GM12878 (cell line): Measurements from ENCODE around the gene CBARP. TPM values are rescaled to one million over a fixed set of nuclear protein-coding genes. Genes with fewer than 3 reads are reported as not detected.

ENCODE experiments used
- ATAC-seq: fragments of 200-7000 bp; cut with Tn5 transposase; 3 replicates; pipeline ENCODE4 v1.9.1; 2020; ENCODE audit warnings: mild to moderate bottlenecking, moderate library complexity
- BruUV-seq: library from RNA; stranded (reverse); fragments of 400-500 nt; replicated peaks from 2 replicates; lab custom pipeline; 2021; lab: Mats Ljungman, UMichigan
- CTCF ChIA-PET: fragments of 300-600 bp; sonication (Branson Sonifier 250); formaldehyde crosslinking; extraction: SDS; loops from one replicate; lab custom pipeline; 2021; ENCODE audit warnings: inconsistent platforms; lab: Yijun Ruan, JAX
- POLR2A ChIA-PET: fragments of 350-600 bp; formaldehyde crosslinking; extraction: SDS; loops from one replicate; lab custom pipeline; 2021; ENCODE audit warnings: inconsistent platforms; lab: Charles Lee
- RAD21 ChIA-PET: fragments of 300-600 bp; sonication (Branson Sonifier 250); formaldehyde crosslinking; loops from one replicate; lab custom pipeline; 2023; ENCODE audit warnings: antibody characterized with exemption; ENCODE audit not compliant: unreplicated experiment; lab: Charles Lee
- SMC1A ChIA-PET: fragments of 300-600 bp; sonication (Branson Sonifier 250); formaldehyde crosslinking; loops from one replicate; lab custom pipeline; 2023; ENCODE audit not compliant: unreplicated experiment, uncharacterized antibody; lab: Charles Lee
- DNase-seq: peaks from one replicate; pipeline ENCODE4 v3.0.0-alpha.2; 2011; ENCODE audit warnings: low read depth, low spot score
- FAIRE-seq: peaks from 3 replicates; lab custom pipeline; 2011; peaks lifted over from hg19 to GRCh38; lab: Jason Lieb, UNC
- H2AFZ ChIP-seq: 2 replicates; pipeline ENCODE4 v1.6.0; 2011; ENCODE audit warnings: low read depth, low read length, control low read depth; ENCODE audit not compliant: control insufficient read depth
- H3K27ac ChIP-seq: 2 replicates; pipeline ENCODE4 v1.5.1; 2011; ENCODE audit warnings: control low read depth; ENCODE audit not compliant: control insufficient read depth, insufficient read depth
- H3K27me3 ChIP-seq, 2 experiments: replicated peaks in 1 of 2; 2 replicates each; pipeline versions ENCODE4 v1.6.0 to v1.6.1; 2011; ENCODE audit warnings: low read length in 1 of 2; ENCODE audit not compliant: control insufficient read depth in 2 of 2, insufficient read depth in 2 of 2
- H3K36me3 ChIP-seq, 2 experiments: 2 replicates each; pipeline ENCODE4 v1.5.1; 2011; ENCODE audit warnings: low read length in 1 of 2; ENCODE audit not compliant: control insufficient read depth in 2 of 2, insufficient read depth in 2 of 2
- H3K4me1 ChIP-seq: 2 replicates; pipeline ENCODE4 v1.6.1; 2011; ENCODE audit warnings: mild to moderate bottlenecking, low read length, moderate library complexity, mixed read lengths; ENCODE audit not compliant: control insufficient read depth, insufficient read depth
- H3K4me2 ChIP-seq: 2 replicates; pipeline ENCODE4 v1.6.0; 2011; ENCODE audit warnings: control low read depth; ENCODE audit not compliant: control insufficient read depth, insufficient read depth
- H3K4me3 ChIP-seq: fragments of 200-600 bp; sonication (generic); 2 replicates; pipeline ENCODE4 v1.5.1; 2016
- H3K79me2 ChIP-seq: 2 replicates; pipeline ENCODE4 v1.6.0; 2011; ENCODE audit warnings: low read length; ENCODE audit not compliant: control insufficient read depth, insufficient read depth
- H3K9ac ChIP-seq: 2 replicates; pipeline ENCODE4 v1.8.0; 2011; ENCODE audit warnings: low read length, control low read depth, mixed read lengths; ENCODE audit not compliant: control insufficient read depth, insufficient read depth
- H3K9me3 ChIP-seq: replicated peaks from 3 replicates; pipeline ENCODE4 v1.5.1; 2011; ENCODE audit warnings: mild to moderate bottlenecking, low read length; ENCODE audit not compliant: control insufficient read depth, insufficient read depth
- H4K20me1 ChIP-seq: 2 replicates; pipeline ENCODE4 v1.6.0; 2011; ENCODE audit not compliant: control insufficient read depth, insufficient read depth
- CEBPB ChIP-seq, 2 experiments: fragments of 150-350 bp in 1 of 2; IDR thresholded peaks; 2 replicates each; pipeline ENCODE4 v1.6.1; 2012 to 2014; ENCODE audit warnings: low read depth in 2 of 2, low read length in 2 of 2, borderline replicate concordance in 1 of 2, inconsistent platforms in 1 of 2
- CHD2 ChIP-seq: IDR thresholded peaks from 2 replicates; pipeline ENCODE4 v1.6.1; 2011; ENCODE audit warnings: low read depth, low read length, improper control_type of control experiment, borderline replicate concordance
- CTCF ChIP-seq, 3 experiments: IDR thresholded peaks in 2 of 3; conservative IDR thresholded peaks in 1 of 3; 2 replicates each; pipeline ENCODE4 v1.5.1; 2011; ENCODE audit warnings: low read depth in 3 of 3, low read length in 3 of 3, mild to moderate bottlenecking in 3 of 3, control low read depth in 2 of 3, moderate library complexity in 2 of 3, inconsistent platforms in 1 of 3, mixed read lengths in 1 of 3; ENCODE audit not compliant: control insufficient read depth in 2 of 3, insufficient read depth in 1 of 3; ENCODE audit errors: extremely low read depth in 1 of 3
- E4F1 ChIP-seq: fragments of 450-650 bp; IDR thresholded peaks from 2 replicates; pipeline ENCODE4 v1.6.1; 2018; ENCODE audit warnings: borderline replicate concordance, mild to moderate bottlenecking; ENCODE audit not compliant: partially characterized antibody
- EP300 ChIP-seq, 2 experiments: fragments of 150-350 bp in 1 of 2; IDR thresholded peaks; 2 replicates each; pipeline ENCODE4 v1.6.1; 2011 to 2012; ENCODE audit warnings: low read depth in 2 of 2, low read length in 2 of 2, borderline replicate concordance in 1 of 2, improper control_type of control experiment in 1 of 2, inconsistent platforms in 1 of 2; ENCODE audit not compliant: control insufficient read depth in 1 of 2
- ESRRA ChIP-seq: IDR thresholded peaks from 2 replicates; pipeline ENCODE4 v1.6.1; 2012; ENCODE audit warnings: mild to moderate bottlenecking, low read length, improper control_type of control experiment
- ETV6 ChIP-seq, 2 experiments: fragments of 450-650 bp in 1 of 2; IDR thresholded peaks in 1 of 2; conservative IDR thresholded peaks in 1 of 2; 2 replicates each; pipeline ENCODE4 v1.6.1; 2014; ENCODE audit warnings: antibody characterized with exemption in 1 of 2, borderline replicate concordance in 1 of 2, low read depth in 1 of 2, mild to moderate bottlenecking in 1 of 2, moderate library complexity in 1 of 2
- HSF1 ChIP-seq: fragments of 150-350 bp; IDR thresholded peaks from 2 replicates; pipeline ENCODE4 v1.6.1; 2014; ENCODE audit warnings: mild to moderate bottlenecking, low read depth, low read length
- KDM1A ChIP-seq: fragments of 200-600 bp; sonication (generic); IDR thresholded peaks from 2 replicates; pipeline ENCODE4 v1.6.1; 2016; ENCODE audit warnings: borderline replicate concordance
- MTA2 ChIP-seq: fragments of 450-650 bp; IDR thresholded peaks from 2 replicates; pipeline ENCODE4 v1.6.1; 2016; ENCODE audit warnings: low read depth, mild to moderate bottlenecking, moderate library complexity
- NFIC ChIP-seq: IDR thresholded peaks from 2 replicates; pipeline ENCODE4 v1.6.1; 2012; ENCODE audit warnings: low read depth, mild to moderate bottlenecking, inconsistent platforms, low read length, moderate library complexity
- NFYB ChIP-seq: IDR thresholded peaks from 2 replicates; pipeline ENCODE4 v1.6.1; 2011; ENCODE audit warnings: low read depth, mild to moderate bottlenecking, low read length, improper control_type of control experiment, moderate library complexity; ENCODE audit not compliant: insufficient read depth
- WGBS: methylation state at CpG from one replicate; pipeline ENCODE4 v1.1.6; 2016; ENCODE audit warnings: low lambda C conversion rate; ENCODE audit not compliant: insufficient replicate concordance, insufficient coverage; ENCODE audit errors: missing lambda C conversion rate; 5-methylcytosine and 5-hydroxymethylcytosine counted together
- in situ Hi-C: fragments of 300-500 bp; cut with MboI; formaldehyde crosslinking; loops from 9 replicates; pipeline ENCODE4 v1.14.3; 2018; ENCODE audit warnings: mixed read lengths
- intact Hi-C: fragments of 100-400 bp; cut with micrococcal nuclease; formaldehyde crosslinking; loops from one replicate; pipeline ENCODE4 v1.14.2; 2022; ENCODE audit not compliant: unreplicated experiment
- polyA plus RNA-seq, 11 experiments: library from polyadenylated mRNA; depleted of rRNA in 4 of 11; unstranded in 6 of 11; stranded (reverse) in 5 of 11; fragments of >200 nt; fragmentation: Nextera tagmentation in 4 of 11; fragmentation: Illumina TruSeq in 1 of 11; extraction: Ambion mirVana in 4 of 11; extraction: Trizol in 1 of 11; gene quantifications; 1 replicate in 1 of 11; 2 replicates in 10 of 11; pipeline versions ENCODE4 v1.2.1 to v1.2.3, GENCODE V29; 2011 to 2016; ENCODE audit warnings: inconsistent platforms in 2 of 11, missing spikeins in 2 of 11, low read depth in 1 of 11
- total RNA-seq, 4 experiments: library from RNA; depleted of rRNA in 3 of 4; stranded (reverse); fragments of >200 nt in 3 of 4; fragmentation: Illumina TruSeq in 1 of 4; extraction: Trizol in 1 of 4; gene quantifications; 2 replicates each; pipeline versions ENCODE4 v1.2.1 to v1.2.3, GENCODE V29; 2013 to 2021

Gene CBARP
- total and polyA plus RNA-seq, 10 of the 15 experiments (the other 5 are each of a cell fraction or from before 2014, with no cell fraction given): 0.04 to 0.59 (median 0.18) TPM; not detected in 3

- in situ Hi-C loops: no loop called here
Measured at GRCh38 chr19:1284979-1285736, 47.4 kb upstream of the CBARP start.

More at GRCh38 chr19:1284979-1285736, 47.4 kb upstream of the CBARP start:
- Histone ChIP-seq H3K4me3 (no peak overlapping the region), H3K4me2 (no peak overlapping the region), H2AFZ (no peak overlapping the region), H4K20me1 (no peaks in the 10 kb centered on the region), H3K9ac (no peak overlapping the region), H3K9me3 (no peaks in the 10 kb centered on the region), H3K4me1 (no peaks in the 10 kb centered on the region), H3K27me3 (peaks cover 7 to 8% of the 10 kb centered on the region in 2 experiments; a peak in 3 of 4 replicates), H3K36me3 (peaks cover 0 to 2% of the 10 kb centered on the region in 2 experiments; a peak in 2 of 4 replicates), H3K27ac (no peak overlapping the region), H3K79me2 (no peaks in the 10 kb centered on the region)
- 34% methylated on average over 33 of the region's 51 CpGs for WGBS
- ChIA-PET RAD21 (no interaction called here), SMC1A (no interaction called here), POLR2A (interaction anchor here (0.5 kb wide), 1 partner anchor 90 kb away, joined by 5 read pairs; no protein-coding TSS in a partner anchor), CTCF (interaction anchor here (1.4 kb wide), 1 partner anchor 87 kb away, joined by 3 read pairs; no protein-coding TSS in a partner anchor)
- DNase-seq: no peak
- TF ChIP-seq MTA2: no peak
- TF ChIP-seq E4F1: no peak
- no peak for TF ChIP-seq CHD2
- no peak for TF ChIP-seq EP300 (IDR thresholded peaks at IDR 0.05; ENCODE audit: borderline replicate concordance in 1 of 2, control insufficient read depth in 1 of 2, low read depth in 2 of 2, low read length in 2 of 2)
- no peak for TF ChIP-seq CEBPB (IDR thresholded peaks at IDR 0.05; ENCODE audit: borderline replicate concordance in 1 of 2, low read depth in 2 of 2, low read length in 2 of 2)
- TF ChIP-seq ETV6 (conservative IDR thresholded peaks at IDR 0.05 in 1 of 2, IDR thresholded peaks at IDR 0.05 in 1 of 2; ENCODE audit: borderline replicate concordance in 1 of 2, low read depth in 1 of 2): no peak
- TF ChIP-seq KDM1A: no peak
- TF ChIP-seq HSF1: no peak
- TF ChIP-seq ESRRA: no peak
- no peak for TF ChIP-seq CTCF (IDR thresholded peaks at IDR 0.05 in 2 of 3, conservative IDR thresholded peaks at IDR 0.05 in 1 of 3; ENCODE audit: control insufficient read depth in 2 of 3, extremely low read depth in 1 of 3, insufficient read depth in 1 of 3, low read depth in 3 of 3, low read length in 3 of 3)
- no peak for TF ChIP-seq NFYB
- TF ChIP-seq NFIC: no peak
- no TSS peak for BruUV-seq
- FAIRE-seq: no peak
- no peak for ATAC-seq
- intact Hi-C loops: no loop called here
